Upper lobe of left lung (tissue), 6 donors: Measurements from ENCODE around the gene PRICKLE4. TPM values are rescaled to one million over a fixed set of nuclear protein-coding genes. Genes with fewer than 3 reads are reported as not detected.

Experiments
- ATAC-seq, 2 donors: fragments of 200-7000 bp; cut with Tn5 transposase; one replicate each; pipeline ENCODE4 v1.9.1; 2022; ENCODE audit warnings: mild to moderate bottlenecking in 2 of 2, moderate library complexity in 2 of 2; ENCODE audit not compliant: low FRiP score in 2 of 2
- DNase-seq, 2 donors: peaks; one replicate each; pipeline ENCODE4 v3.0.0-alpha.2; 2019 to 2020
- H3K27ac ChIP-seq, 4 donors: fragments of 200-600 bp; sonication (generic); one replicate each; pipeline ENCODE4 v1.5.1; 2016 to 2019
- H3K27me3 ChIP-seq, 4 donors: fragments of 200-600 bp; sonication (generic); one replicate each; pipeline ENCODE4 v1.5.1; 2017 to 2019
- H3K36me3 ChIP-seq, 4 donors: fragments of 200-600 bp; sonication (generic); one replicate each; pipeline ENCODE4 v1.5.1; 2016 to 2019
- H3K4me1 ChIP-seq, 4 donors: fragments of 200-600 bp; sonication (generic); one replicate each; pipeline ENCODE4 v1.5.1; 2018 to 2019
- H3K4me3 ChIP-seq, 4 donors: fragments of 200-600 bp; sonication (generic); one replicate each; pipeline ENCODE4 v1.5.1; 2017 to 2019; ENCODE audit warnings: mild to moderate bottlenecking in 2 of 4, moderate library complexity in 1 of 4
- H3K9me3 ChIP-seq, 4 donors: fragments of 200-600 bp; sonication (generic); one replicate each; pipeline ENCODE4 v1.5.1; 2018 to 2019
- CTCF ChIP-seq, 6 experiments: fragments of 450-650 bp in 4 of 6; fragments of 200-600 bp in 2 of 6; sonication (generic) in 2 of 6; IDR thresholded peaks; one replicate each; pipeline ENCODE4 v1.5.1; 2016 to 2019; ENCODE audit warnings: antibody characterized with exemption in 6 of 6
- EP300 ChIP-seq, 4 donors: sonication (generic); formaldehyde crosslinking; IDR thresholded peaks; one replicate each; pipeline ENCODE4 v1.5.1; 2017; ENCODE audit warnings: antibody characterized with exemption in 4 of 4, control low read depth in 2 of 4
- POLR2A ChIP-seq, 4 donors: fragments of 450-650 bp; IDR thresholded peaks; one replicate each; pipeline ENCODE4 v1.5.1; 2016 to 2017; ENCODE audit warnings: antibody characterized with exemption in 4 of 4, mild to moderate bottlenecking in 2 of 4
- POLR2AphosphoS5 ChIP-seq, 2 donors: sonication (generic); formaldehyde crosslinking; IDR thresholded peaks; one replicate each; pipeline ENCODE4 v1.5.1; 2017; ENCODE audit warnings: antibody characterized with exemption in 2 of 2
- WGBS, 2 donors: methylation state at CpG; one replicate each; pipeline ENCODE4 v1.1.5; 2017 to 2018; 5-methylcytosine and 5-hydroxymethylcytosine counted together
- total RNA-seq, 6 donors: library from RNA; depleted of rRNA in 4 of 6; stranded (reverse); fragments of >200 nt in 4 of 6; gene quantifications; one replicate each; pipeline versions ENCODE4 v1.1.0 to v1.2.1, GENCODE V29; 2016 to 2021
- donor health status: DM: no; HTN: no; CAD: no; lungs with moderate emphysema.
- donor health status: DM: no; HTN: yes; CAD: no; lungs with severe emphysema.

Gene PRICKLE4
- total RNA-seq, result 100 to 1,000 TPM in 1 of 6 donors, 10 to 100 TPM in 4, 1 to 10 TPM in 1; 9.3 to 133 (median 14.6) TPM

GRCh38 chr6:41780551-41781365, at the start of gene PRICKLE4:
Gene PRICKLE4 (plus strand): TSS chr6:41780782. CDS start chr6:41783474, 2,692 bp downstream.
- no peaks in the 10 kb centered on the region for H3K9me3 ChIP-seq
- H3K36me3 ChIP-seq, result peaks cover 0 to 17% (median 4%) of the 10 kb centered on the region in 4 donors
- H3K4me3 ChIP-seq, result peak within 1 kb of the TSS; percentile 64 to 85 (median 68)
- WGBS, 2 donors, result 1 to 10% methylated on average over 7 to 30 of the region's 36 CpGs
- H3K27me3 ChIP-seq, result no peaks in the 10 kb centered on the region
- ATAC-seq (peak; percentile 52 to 71), DNase-seq (peak; percentile 73 to 88)
- H3K27ac ChIP-seq, result peak within 1 kb of the TSS; percentile 70 to 92 (median 86)
- H3K4me1 ChIP-seq, result peaks cover 45 to 70% (median 56%) of the 10 kb centered on the region in 4 donors
- TF ChIP-seq CTCF (IDR thresholded peaks at IDR 0.05) (no peak), POLR2AphosphoS5 (IDR thresholded peaks at IDR 0.05) (peak; percentile 2 to 21), POLR2A (IDR thresholded peaks at IDR 0.05) (peak in 2 of 4 donors; percentile 19 to 52)

GRCh38 chr6:41731561-41732086, 49.0 kb upstream of the PRICKLE4 start:
- Histone ChIP-seq H3K27me3 (no peaks in the 10 kb centered on the region), H3K36me3 (peaks cover 0 to 2% (median 0%) of the 10 kb centered on the region in 4 donors), H3K4me3 (no peak overlapping the region), H3K4me1 (peaks cover 42 to 74% (median 56%) of the 10 kb centered on the region in 4 donors), H3K27ac (peak overlapping the region in 2 of 4 donors; percentile 8 to 14), H3K9me3 (no peaks in the 10 kb centered on the region)
- no peak for DNase-seq
- no peak for ATAC-seq
- 92 to 100% methylated on average over 5 to 7 of the region's 7 CpGs for WGBS, 2 donors
- TF ChIP-seq POLR2A (IDR thresholded peaks at IDR 0.05) (no peak), CTCF (IDR thresholded peaks at IDR 0.05) (no peak), POLR2AphosphoS5 (IDR thresholded peaks at IDR 0.05) (no peak), EP300 (IDR thresholded peaks at IDR 0.05) (no peak)

- Histone ChIP-seq H3K4me1 (peaks cover 42 to 68% (median 53%) of the 10 kb centered on the region in 4 donors), H3K27ac (peak overlapping the region in 3 of 4 donors; percentile 8 to 98 (median 14)), H3K4me3 (no peak overlapping the region), H3K27me3 (no peaks in the 10 kb centered on the region), H3K9me3 (no peaks in the 10 kb centered on the region), H3K36me3 (peaks cover 0 to 2% (median 0%) of the 10 kb centered on the region in 4 donors)
- DNase-seq (no peak), ATAC-seq (no peak)
- TF ChIP-seq EP300 (IDR thresholded peaks at IDR 0.05) (no peak), CTCF (IDR thresholded peaks at IDR 0.05) (no peak), POLR2AphosphoS5 (IDR thresholded peaks at IDR 0.05) (no peak), POLR2A (IDR thresholded peaks at IDR 0.05) (no peak)
Observed at GRCh38 chr6:41732149-41732548, 48.4 kb upstream of the PRICKLE4 start.

GRCh38 chr6:41732591-41733359, 47.8 kb upstream of the PRICKLE4 start:
- ATAC-seq (no peak), DNase-seq (no peak)
- Histone ChIP-seq H3K36me3 (peaks cover 0 to 2% (median 0%) of the 10 kb centered on the region in 4 donors), H3K4me3 (peak overlapping the region in 2 of 4 donors; percentile 97 to 98), H3K9me3 (no peaks in the 10 kb centered on the region), H3K27ac (peak overlapping the region; percentile 94 to 99 (median 96)), H3K27me3 (no peaks in the 10 kb centered on the region), H3K4me1 (peaks cover 40 to 62% (median 50%) of the 10 kb centered on the region in 4 donors)
- TF ChIP-seq CTCF (IDR thresholded peaks at IDR 0.05) (no peak), EP300 (IDR thresholded peaks at IDR 0.05) (no peak), POLR2AphosphoS5 (IDR thresholded peaks at IDR 0.05) (no peak), POLR2A (IDR thresholded peaks at IDR 0.05) (no peak)
- 76 to 77% methylated on average over 8 of the region's 8 CpGs for WGBS, 2 donors
